ENCODE data around the gene ARHGEF9. TPM values are rescaled to one million over a fixed set of nuclear protein-coding genes. Genes with fewer than 3 reads are reported as not detected.
"Not testable (repeated sequence)": the region's sequence is repeated elsewhere in the genome, so short reads cannot be mapped to it uniquely, and the experiment has no call there.

ARHGEF9 gene
- 10 to 100 TPM; 24.7 to 39.6 (median 30.3) TPM for total RNA-seq

DNA sequence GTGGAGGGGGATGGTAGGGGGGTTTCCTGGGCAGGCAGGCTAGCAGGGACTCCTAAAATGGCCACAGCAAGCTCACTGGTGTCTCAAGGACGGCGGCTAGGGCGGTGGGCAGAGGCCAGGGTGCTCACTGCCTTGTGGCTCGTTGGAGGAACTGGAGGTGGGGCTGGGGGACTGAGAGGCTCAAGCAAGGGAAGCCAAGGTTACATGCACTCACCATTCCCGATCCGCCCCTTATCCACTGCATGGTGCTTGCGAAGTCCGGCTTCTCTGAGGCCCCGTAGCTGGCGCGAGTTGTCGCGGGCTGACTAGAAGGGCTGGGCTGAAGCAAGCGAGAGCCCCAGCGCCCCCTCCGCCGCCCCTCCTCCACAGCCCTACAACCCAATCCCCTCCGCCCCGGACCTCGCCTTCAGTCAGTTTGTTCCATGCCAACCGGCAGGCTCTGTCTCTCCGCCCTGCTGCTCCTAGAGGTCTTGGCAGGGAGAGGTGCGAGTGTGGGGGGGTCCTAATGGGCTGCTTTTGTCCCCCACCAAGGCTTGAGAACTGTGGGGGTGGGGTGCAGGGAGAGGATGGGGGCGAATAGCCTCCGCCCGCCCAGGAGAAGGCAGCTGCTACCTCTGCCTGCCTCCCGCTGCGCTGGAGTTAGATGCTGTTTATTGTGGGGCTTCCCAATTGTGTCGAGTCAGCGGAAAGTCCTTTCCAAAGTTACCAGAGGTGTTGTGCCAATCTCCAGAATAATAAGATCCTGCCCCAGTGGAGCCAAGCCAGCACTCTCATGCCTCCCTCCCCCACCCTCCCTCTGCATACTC, at the start of gene ARHGEF9:
ARHGEF9 (minus strand) TSS at position 313 of the 806 bp plus-strand sequence; CDS start at position 244, 69 bp downstream.
- H3K4me1 ChIP-seq, result no peaks in the 10 kb centered on the region
- H3K36me3 ChIP-seq, result no peaks in the 10 kb centered on the region
- no peaks in the 10 kb centered on the region for H3K9me3 ChIP-seq
- DNase-seq, result peak in 2 of 3 donors; percentile 49 to 54
- no peak for TF ChIP-seq POLR2A (IDR thresholded peaks at IDR 0.05)
- TF ChIP-seq, protein P1, sequence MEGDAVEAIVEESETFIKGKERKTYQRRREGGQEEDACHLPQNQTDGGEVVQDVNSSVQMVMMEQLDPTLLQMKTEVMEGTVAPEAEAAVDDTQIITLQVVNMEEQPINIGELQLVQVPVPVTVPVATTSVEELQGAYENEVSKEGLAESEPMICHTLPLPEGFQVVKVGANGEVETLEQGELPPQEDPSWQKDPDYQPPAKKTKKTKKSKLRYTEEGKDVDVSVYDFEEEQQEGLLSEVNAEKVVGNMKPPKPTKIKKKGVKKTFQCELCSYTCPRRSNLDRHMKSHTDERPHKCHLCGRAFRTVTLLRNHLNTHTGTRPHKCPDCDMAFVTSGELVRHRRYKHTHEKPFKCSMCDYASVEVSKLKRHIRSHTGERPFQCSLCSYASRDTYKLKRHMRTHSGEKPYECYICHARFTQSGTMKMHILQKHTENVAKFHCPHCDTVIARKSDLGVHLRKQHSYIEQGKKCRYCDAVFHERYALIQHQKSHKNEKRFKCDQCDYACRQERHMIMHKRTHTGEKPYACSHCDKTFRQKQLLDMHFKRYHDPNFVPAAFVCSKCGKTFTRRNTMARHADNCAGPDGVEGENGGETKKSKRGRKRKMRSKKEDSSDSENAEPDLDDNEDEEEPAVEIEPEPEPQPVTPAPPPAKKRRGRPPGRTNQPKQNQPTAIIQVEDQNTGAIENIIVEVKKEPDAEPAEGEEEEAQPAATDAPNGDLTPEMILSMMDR (IDR thresholded peaks at IDR 0.05), result no peak
- peak within 1 kb of the TSS in 3 of 4 donors; percentile 27 to 61 (median 39) for H3K27ac ChIP-seq
- no peaks in the 10 kb centered on the region for H3K27me3 ChIP-seq
- peak within 1 kb of the TSS; percentile 26 to 61 (median 44) for H3K4me3 ChIP-seq

DNA sequence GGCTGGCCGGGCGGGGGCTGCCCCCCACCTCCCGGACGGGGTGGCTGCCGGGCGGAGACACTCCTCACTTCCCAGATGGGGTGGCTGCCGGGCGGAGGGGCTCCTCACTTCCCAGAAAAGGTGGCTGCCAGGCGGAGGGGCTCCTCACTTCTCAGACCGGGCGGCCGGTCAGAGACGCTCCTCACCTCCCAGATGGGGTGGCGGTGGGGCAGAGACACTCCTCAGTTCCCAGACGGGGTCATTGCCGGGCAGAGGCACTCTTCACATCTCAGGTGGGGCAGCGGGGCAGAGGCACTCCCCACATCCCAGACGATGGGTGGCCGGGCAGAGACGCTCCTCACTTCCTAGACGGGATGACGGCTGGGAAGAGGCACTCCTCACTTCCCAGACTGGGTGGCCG, 40.4 kb upstream of the ARHGEF9 start:
- not testable (repeated sequence) for H3K27ac ChIP-seq, DNase-seq, H3K4me1 ChIP-seq, H3K9me3 ChIP-seq, H3K36me3 ChIP-seq, H3K4me3 ChIP-seq, H3K27me3 ChIP-seq

DNA sequence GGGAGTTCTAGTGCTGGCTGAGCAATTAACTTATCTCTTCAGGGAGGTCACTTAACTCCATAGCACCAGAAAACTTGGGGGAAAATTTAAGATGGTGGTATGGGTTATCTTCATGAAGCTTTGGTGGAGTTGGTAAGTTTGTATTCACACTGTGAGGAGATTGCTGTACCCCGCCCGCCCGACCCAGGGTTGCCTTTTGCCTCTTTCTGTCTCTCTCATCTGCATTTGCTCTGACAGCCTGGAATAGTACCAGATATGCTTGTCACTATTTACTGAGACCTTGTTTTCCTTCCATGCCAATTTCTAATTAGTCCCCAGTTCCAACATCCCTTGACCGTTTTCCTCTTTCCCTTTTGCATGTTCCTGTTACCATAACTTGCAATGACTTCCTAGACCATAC, 33.1 kb upstream of the ARHGEF9 start:
- Histone ChIP-seq H3K9me3 (no peaks in the 10 kb centered on the region), H3K27me3 (no peaks in the 10 kb centered on the region), H3K27ac (no peak overlapping the region), H3K36me3 (no peaks in the 10 kb centered on the region), H3K4me1 (no peaks in the 10 kb centered on the region), H3K4me3 (no peak overlapping the region)
- DNase-seq, result no peak
- TF ChIP-seq, protein P1 (IDR thresholded peaks at IDR 0.05), result no peak
- no peak for TF ChIP-seq POLR2A (IDR thresholded peaks at IDR 0.05)

DNA sequence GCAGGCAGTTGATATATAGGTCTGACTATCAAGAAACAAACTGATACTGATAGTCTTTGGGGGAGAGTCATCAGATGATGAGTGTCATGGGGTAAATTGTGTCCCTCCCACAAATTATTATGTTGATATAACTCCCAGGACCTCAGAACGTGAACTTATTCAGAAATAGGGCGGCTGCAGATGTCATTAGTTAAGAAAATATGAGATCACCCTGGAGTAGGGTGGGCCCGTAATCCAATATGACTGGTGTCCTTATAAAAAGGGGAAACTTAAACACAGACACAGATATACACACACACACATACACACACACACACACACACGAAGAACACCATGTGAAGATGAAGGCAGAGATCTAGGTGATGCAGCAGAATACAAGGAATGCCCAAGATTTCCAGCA, 32.7 kb upstream of the ARHGEF9 start:
- no peak overlapping the region for H3K4me3 ChIP-seq
- H3K9me3 ChIP-seq, result no peaks in the 10 kb centered on the region
- H3K27me3 ChIP-seq, result no peaks in the 10 kb centered on the region
- no peak overlapping the region for H3K27ac ChIP-seq
- TF ChIP-seq, protein P1 (IDR thresholded peaks at IDR 0.05), result no peak
- TF ChIP-seq POLR2A (IDR thresholded peaks at IDR 0.05), result no peak
- no peak for DNase-seq
- H3K36me3 ChIP-seq, result no peaks in the 10 kb centered on the region
- no peaks in the 10 kb centered on the region for H3K4me1 ChIP-seq

DNA sequence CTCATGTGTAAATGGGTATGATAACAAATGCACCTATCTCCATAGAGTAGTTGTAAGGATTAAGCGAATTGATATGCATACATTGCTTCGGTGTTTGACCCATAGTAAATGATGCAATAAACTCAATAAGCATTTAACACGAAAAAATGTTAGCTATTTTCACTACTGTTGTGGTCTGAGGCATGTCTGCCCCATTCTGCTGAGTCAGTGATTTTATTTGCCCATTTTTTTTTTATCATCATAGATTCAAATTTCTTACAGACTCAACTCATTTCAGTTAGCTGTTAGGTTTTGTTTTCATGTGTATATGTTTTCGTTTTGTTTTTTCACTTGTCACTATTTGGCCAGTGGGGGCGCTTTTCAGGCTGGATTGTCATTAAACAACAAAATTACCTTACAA, 27.8 kb upstream of the ARHGEF9 start:
- TF ChIP-seq, protein P1 (IDR thresholded peaks at IDR 0.05), result no peak
- TF ChIP-seq POLR2A (IDR thresholded peaks at IDR 0.05), result no peak
- Histone ChIP-seq H3K4me3 (no peak overlapping the region), H3K9me3 (no peaks in the 10 kb centered on the region), H3K27ac (no peak overlapping the region), H3K36me3 (no peaks in the 10 kb centered on the region), H3K4me1 (no peaks in the 10 kb centered on the region), H3K27me3 (no peaks in the 10 kb centered on the region)
- DNase-seq, result no peak

DNA sequence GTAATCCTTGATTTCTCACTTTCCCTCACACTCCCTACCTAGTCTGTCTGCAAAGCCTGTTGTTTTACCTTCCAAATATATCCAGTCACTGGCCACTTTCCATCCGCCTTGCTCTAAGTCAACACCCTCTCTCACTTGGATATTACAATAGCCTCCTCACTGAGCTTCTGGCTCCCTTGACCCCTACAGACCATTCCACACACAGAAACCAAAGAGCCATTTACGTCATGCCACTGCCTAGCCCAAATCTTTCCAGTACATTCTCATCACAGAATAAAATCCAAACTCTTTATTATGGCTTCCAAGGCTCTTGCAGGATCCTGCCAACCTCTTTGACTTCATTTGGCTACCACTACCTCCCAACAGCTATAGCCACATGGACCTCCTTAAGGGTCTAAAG, 25.7 kb upstream of the ARHGEF9 start:
- H3K4me1 ChIP-seq, result no peaks in the 10 kb centered on the region
- no peaks in the 10 kb centered on the region for H3K9me3 ChIP-seq
- H3K4me3 ChIP-seq, result no peak overlapping the region
- H3K27me3 ChIP-seq, result no peaks in the 10 kb centered on the region
- TF ChIP-seq POLR2A (IDR thresholded peaks at IDR 0.05), result no peak
- TF ChIP-seq, protein P1 (IDR thresholded peaks at IDR 0.05), result no peak
- no peak for DNase-seq
- H3K36me3 ChIP-seq, result no peaks in the 10 kb centered on the region
- no peak overlapping the region for H3K27ac ChIP-seq
